Left ventricle myocardium inferior (tissue), 1 donor: ENCODE results near the gene PCNX2. TPM values are rescaled to one million over a fixed set of nuclear protein-coding genes. Genes with fewer than 3 reads are reported as not detected.

Experiments
- DNase-seq: peaks from one replicate; pipeline ENCODE4 v3.0.0-alpha.2; 2020
- H3K27ac ChIP-seq: fragments of 200-600 bp; replicated peaks from 2 replicates; pipeline ENCODE4 v1.8.0; 2021
- H3K27me3 ChIP-seq: fragments of 200-600 bp; 2 replicates; pipeline ENCODE4 v1.8.0; 2021; ENCODE audit warnings: low read depth
- H3K36me3 ChIP-seq: fragments of 200-600 bp; 2 replicates; pipeline ENCODE4 v1.8.0; 2021
- H3K4me1 ChIP-seq: fragments of 200-600 bp; 2 replicates; pipeline ENCODE4 v1.8.0; 2021
- H3K4me3 ChIP-seq: fragments of 200-600 bp; 2 replicates; pipeline ENCODE4 v1.8.0; 2021; ENCODE audit warnings: mild to moderate bottlenecking, moderate library complexity
- H3K9me3 ChIP-seq: fragments of 200-600 bp; replicated peaks from 2 replicates; pipeline ENCODE4 v1.8.0; 2021
- intact Hi-C: fragments of 100-400 bp; cut with micrococcal nuclease; formaldehyde crosslinking; loops from one replicate; pipeline ENCODE4 v1.11.0; 2022
- total RNA-seq: library from RNA; stranded (reverse); fragmentation: NEBNext Ultra II Directional; extraction: Animal tissue kit (Norgen Biotek cat#: 25700); gene quantifications from one replicate; pipeline ENCODE4 v1.2.1, GENCODE V29; 2021
- TF ChIP-seq, protein P1 (sequence below): fragments of 200-600 bp; IDR thresholded peaks from 2 replicates; pipeline ENCODE4 v1.8.0; 2021; ENCODE audit warnings: antibody characterized with exemption, mild to moderate bottlenecking, borderline replicate concordance
- donor health status: DM: no; HTN: yes; CAD: no; lungs with severe emphysema.

The PCNX2 gene
- total RNA-seq, 1 donor from 2014 or later, result 0.82 TPM

DNA sequence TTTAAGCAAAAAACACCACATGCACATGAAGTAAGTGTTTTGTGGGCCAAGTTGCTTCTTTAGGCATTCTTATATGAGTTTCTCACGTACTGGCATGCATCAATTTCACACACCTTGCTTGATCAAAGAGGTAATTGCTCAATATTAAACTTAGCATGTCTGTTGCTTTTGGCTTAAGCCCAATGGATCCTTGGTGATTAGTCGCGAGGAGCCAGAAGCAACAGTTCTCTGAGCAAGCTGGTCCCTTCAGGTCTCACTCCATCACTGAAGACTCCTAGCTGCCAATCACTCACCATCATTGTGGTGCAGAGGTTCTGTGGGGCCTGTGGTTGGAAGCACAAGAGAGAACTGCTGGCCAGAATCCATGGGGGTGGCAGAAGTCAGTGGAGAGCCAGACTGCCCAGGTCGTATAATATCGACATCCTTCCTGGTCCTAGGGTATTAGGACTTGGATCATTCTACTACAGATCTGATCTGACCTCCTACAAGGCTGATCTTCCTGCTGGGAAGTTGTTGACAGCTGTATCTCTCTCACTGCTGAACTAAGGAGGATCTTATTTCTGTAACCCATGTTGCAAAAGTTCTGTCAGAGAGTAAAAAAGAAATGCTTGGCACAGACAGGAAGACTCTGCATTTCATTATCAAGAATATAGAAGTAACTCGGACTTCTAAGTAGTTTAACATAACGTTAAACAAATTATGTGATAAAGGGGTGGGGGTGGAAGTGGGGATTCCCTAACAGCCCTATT, 204.6 kb downstream of the PCNX2 start:
- Histone ChIP-seq H3K4me3 (no peak overlapping the region), H3K4me1 (peaks cover 39% of the 10 kb centered on the region), H3K9me3 (no peaks in the 10 kb centered on the region), H3K36me3 (no peaks in the 10 kb centered on the region), H3K27me3 (no peaks in the 10 kb centered on the region), H3K27ac (peak overlapping the region; percentile 7)
- no peak for DNase-seq
- intact Hi-C loops, result no loop called here
- TF ChIP-seq, protein P1, sequence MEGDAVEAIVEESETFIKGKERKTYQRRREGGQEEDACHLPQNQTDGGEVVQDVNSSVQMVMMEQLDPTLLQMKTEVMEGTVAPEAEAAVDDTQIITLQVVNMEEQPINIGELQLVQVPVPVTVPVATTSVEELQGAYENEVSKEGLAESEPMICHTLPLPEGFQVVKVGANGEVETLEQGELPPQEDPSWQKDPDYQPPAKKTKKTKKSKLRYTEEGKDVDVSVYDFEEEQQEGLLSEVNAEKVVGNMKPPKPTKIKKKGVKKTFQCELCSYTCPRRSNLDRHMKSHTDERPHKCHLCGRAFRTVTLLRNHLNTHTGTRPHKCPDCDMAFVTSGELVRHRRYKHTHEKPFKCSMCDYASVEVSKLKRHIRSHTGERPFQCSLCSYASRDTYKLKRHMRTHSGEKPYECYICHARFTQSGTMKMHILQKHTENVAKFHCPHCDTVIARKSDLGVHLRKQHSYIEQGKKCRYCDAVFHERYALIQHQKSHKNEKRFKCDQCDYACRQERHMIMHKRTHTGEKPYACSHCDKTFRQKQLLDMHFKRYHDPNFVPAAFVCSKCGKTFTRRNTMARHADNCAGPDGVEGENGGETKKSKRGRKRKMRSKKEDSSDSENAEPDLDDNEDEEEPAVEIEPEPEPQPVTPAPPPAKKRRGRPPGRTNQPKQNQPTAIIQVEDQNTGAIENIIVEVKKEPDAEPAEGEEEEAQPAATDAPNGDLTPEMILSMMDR, result no peak

DNA sequence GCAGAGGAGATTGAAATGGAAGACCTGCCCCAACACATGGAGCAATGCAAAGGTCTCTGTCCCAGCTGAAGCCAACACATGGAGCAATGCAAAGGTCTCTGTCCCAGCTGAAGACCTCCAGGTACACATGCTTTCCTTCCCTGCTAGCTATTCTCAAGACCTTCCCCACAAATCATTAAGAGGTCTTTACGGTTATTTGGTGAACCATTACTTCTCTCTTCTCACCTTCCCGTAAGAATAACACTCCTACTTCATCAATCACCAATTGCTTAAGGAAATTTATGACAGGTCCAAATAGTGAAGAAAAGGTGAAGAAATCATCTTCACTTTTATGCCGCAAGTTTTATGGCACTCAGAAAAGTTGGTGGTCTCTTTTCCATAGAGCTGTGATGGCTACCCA, 206.3 kb downstream of the PCNX2 start:
- H3K4me1 ChIP-seq, result peaks cover 31% of the 10 kb centered on the region
- H3K27me3 ChIP-seq, result no peaks in the 10 kb centered on the region
- H3K9me3 ChIP-seq, result no peaks in the 10 kb centered on the region
- intact Hi-C loops, result no loop called here
- H3K4me3 ChIP-seq, result no peak overlapping the region
- no peak overlapping the region for H3K27ac ChIP-seq
- TF ChIP-seq, protein P1, result no peak
- no peak for DNase-seq
- H3K36me3 ChIP-seq, result no peaks in the 10 kb centered on the region

DNA sequence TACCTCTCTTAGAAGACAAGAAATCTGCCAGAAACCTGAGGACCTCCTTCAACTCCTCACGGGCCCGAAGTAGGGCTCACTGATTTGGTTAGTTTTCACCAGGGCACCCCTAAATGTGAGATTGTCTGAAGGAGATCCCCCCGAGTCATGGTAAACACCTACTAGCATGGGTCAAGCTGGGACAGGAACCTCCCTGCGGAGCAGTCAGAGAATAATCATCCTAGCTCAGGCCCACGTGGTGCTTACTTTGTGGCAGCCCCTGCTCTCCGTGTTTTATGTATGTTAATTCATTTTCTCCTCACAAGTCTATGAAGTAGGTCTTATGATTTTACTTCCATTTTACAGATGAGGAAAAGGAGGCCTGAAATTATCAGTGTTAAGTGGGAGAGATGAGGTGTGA, 206.9 kb downstream of the PCNX2 start:
- no peaks in the 10 kb centered on the region for H3K27me3 ChIP-seq
- H3K27ac ChIP-seq, result no peak overlapping the region
- no peak overlapping the region for H3K4me3 ChIP-seq
- no peaks in the 10 kb centered on the region for H3K9me3 ChIP-seq
- H3K4me1 ChIP-seq, result peaks cover 24% of the 10 kb centered on the region
- no peaks in the 10 kb centered on the region for H3K36me3 ChIP-seq
- DNase-seq, result no peak
- TF ChIP-seq, protein P1, result no peak
- intact Hi-C loops, result no loop called here

DNA sequence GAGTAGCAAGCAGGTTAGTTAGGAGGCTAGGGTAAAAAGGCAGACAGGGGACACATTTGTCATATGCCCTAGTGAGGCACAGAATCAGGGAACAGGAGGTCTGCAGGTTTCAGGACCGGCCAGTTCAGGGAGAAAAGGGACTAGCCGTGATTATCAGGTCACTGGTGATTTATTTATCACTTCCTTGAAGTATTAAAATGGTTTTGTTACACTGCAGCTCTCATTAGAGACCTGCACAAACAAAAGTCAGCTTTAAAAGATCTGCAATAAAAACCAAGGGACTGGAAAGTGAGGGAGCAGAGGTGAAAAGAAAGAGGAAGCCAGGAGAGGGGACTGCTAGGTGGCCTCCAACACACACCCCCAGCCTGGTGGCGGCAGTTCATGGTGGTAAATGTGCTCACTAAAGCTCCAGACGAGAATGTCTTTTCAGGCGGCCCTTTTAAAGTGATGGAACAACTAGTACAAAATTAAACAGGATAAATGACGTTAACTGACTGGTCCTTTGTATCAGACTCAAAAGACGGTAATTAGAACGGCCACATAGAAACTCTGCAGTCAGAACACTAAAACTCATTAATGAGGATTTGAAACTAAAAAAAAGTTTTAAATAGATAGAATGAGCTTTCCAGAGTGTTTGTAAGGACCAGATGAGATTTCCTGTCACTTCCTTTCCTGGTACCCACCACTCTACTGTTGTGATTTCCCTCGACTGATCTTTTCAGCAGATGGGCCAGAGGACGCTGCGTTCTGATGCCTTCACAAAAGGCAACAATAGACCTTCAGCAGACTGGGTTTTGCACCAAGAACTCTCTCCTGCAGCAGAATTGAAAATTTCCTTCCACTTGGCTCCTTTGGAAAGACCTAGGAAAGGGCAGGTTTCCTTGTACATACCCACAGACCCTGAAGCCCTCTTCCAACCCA, 208.3 kb downstream of the PCNX2 start:
- no peak overlapping the region for H3K4me3 ChIP-seq
- H3K27ac ChIP-seq, result peak overlapping the region; percentile 55
- no peak for DNase-seq
- no peaks in the 10 kb centered on the region for H3K9me3 ChIP-seq
- TF ChIP-seq, protein P1, result no peak
- H3K36me3 ChIP-seq, result no peaks in the 10 kb centered on the region
- H3K27me3 ChIP-seq, result no peaks in the 10 kb centered on the region
- intact Hi-C loops, result no loop called here
- H3K4me1 ChIP-seq, result peaks cover 13% of the 10 kb centered on the region

DNA sequence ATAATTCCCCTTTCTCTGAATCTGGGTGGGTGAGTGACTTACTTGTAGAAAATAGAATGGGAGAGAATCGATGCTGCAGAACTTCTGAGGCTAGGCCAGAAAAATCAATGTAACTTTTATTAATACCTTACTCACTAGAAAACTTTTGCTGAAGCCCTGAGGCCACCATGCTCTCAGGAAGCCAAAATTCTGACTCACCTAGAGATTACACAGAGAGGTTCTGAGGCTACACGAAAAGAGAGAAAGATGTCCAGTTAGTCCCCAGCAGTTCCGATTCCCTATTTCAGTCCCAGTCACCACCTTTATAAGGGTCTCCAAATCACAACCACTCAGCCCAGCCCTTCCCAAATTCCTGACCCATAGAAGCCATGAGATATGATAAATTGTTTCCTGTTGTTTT, 210.0 kb downstream of the PCNX2 start:
- intact Hi-C loops, result no loop called here

More for the DNA sequence above, 210.0 kb downstream of the PCNX2 start:
- Histone ChIP-seq H3K9me3 (no peaks in the 10 kb centered on the region), H3K36me3 (no peaks in the 10 kb centered on the region), H3K4me3 (no peak overlapping the region), H3K4me1 (peaks cover 6% of the 10 kb centered on the region), H3K27me3 (no peaks in the 10 kb centered on the region), H3K27ac (no peak overlapping the region)
- no peak for DNase-seq
- TF ChIP-seq, protein P1, result no peak
